ENCODE results near the gene PIEZO1.
A peak's percentile ranks its signal among the peaks of the same experiment; 100 is the strongest.

PIEZO1 gene

GRCh38 chr16:88699180-88699579 lies 85.8 kb downstream of the PIEZO1 start:
- no peak for DNase-seq

DNA sequence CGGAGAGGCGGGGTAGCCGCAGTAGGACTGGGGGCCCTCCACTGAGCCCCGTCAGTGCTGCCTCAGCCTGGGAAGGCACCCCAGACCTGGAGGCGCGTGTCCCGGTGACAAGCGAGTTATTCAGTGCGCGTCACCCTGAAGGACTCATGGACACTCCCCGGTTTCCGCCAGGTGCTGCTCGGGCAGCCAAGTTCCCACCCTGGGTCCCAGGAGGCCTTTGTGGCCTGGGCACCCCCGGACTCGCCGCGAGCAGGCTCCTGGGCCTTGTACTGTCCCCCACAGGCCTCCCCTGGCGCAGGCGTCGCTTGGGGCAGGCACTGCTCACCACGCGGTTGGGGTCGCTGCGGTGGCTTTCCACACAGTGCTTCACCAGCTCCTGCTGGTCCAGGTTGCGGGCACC lies 86.4 kb downstream of the PIEZO1 start:
- no peak for DNase-seq

GRCh38 chr16:88697831-88698615 lies 87.0 kb downstream of the PIEZO1 start:
- no peak for DNase-seq

- no peak for DNase-seq
Observed at GRCh38 chr16:88697116-88697830, 87.7 kb downstream of the PIEZO1 start.

DNA sequence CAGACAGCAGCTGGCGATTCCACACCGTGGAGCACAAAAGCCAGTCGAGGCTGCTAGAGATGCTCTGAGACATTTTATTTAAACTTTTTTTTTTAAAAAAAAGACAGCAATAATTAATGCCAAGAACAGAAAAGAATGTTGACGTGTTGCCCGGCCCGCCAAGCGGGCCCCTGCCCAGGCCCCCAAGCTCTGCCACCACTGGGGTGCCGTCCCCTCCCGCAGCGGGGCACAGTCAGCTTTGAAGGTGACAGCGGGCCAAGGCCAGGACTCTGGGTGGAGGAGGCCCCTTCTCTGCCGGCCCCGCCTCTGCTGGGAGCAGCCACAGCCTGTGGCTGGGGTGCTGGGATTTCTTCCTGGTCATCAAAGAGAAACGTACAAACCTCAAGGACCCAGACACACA lies 88.6 kb downstream of the PIEZO1 start:
- DNase-seq = no peak

DNA sequence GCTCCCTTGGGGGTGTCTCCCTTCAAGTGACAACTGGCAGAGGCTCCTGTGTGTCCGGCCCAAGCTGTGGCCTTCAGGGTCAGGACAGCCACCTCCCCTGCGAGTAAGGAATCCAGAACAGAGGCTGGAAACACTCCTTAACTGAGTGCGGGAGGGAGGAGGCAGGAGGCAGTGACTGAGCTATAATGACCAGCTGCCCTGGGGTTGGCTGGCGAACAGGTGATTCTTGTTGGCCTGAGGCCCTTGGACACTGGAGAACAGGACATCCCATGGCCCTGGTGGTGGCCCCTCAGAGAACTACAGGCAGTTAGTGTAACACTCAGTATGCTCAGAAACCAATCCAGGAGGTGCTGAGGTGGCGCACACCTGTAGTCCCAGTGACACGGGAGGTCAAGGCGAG lies 89.3 kb downstream of the PIEZO1 start:
- no peak for DNase-seq

DNA sequence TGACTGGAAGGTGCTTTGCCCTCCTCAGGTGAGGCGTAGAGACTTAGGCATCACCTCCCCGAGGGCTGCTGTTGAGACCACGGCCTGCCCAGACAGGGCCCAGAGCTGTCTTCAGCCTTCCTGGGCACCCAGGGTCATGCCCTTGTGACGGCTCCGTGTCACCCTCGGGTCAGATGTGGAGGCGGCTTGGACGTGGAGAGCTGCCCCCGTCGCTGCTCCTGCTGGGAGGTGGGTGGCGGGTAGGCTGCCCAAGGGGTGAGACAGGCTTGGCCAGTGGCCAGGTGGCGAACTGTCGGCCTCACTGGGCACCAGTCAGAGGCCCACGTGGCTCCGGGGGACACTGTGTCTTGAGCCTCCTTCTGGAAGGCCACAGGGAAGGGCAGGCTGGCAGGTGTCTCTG lies 89.8 kb downstream of the PIEZO1 start:
- no peak for DNase-seq

GRCh38 chr16:88694221-88695087 lies 90.6 kb downstream of the PIEZO1 start:
- DNase-seq = no peak

- no peak for DNase-seq
Observed at GRCh38 chr16:88693420-88694177, 91.4 kb downstream of the PIEZO1 start.

DNA sequence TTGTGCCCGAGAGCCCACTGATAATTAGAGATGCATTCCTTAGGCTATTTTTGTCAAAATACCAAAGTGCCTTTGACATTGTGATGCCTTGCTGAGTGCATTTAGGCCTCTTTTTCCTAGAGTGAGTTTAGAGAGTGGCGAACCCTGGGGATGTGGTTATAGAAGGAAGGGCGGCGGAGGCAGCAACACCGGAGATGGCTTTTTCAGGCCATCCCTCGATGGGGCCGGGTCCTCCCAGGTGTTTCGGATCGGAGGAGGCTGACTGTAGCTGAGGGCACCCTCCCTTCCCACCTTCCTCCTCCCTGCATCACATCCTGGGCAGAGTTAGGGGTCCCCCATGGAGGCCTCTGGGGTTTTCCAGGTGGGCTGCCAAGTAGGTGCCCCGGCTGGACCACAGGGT lies 92.2 kb downstream of the PIEZO1 start:
- no peak for DNase-seq

- DNase-seq = no peak
Observed at GRCh38 chr16:88691924-88692560, 93.0 kb downstream of the PIEZO1 start.

- DNase-seq = no peak
Observed at GRCh38 chr16:88691129-88691813, 93.7 kb downstream of the PIEZO1 start.

DNA sequence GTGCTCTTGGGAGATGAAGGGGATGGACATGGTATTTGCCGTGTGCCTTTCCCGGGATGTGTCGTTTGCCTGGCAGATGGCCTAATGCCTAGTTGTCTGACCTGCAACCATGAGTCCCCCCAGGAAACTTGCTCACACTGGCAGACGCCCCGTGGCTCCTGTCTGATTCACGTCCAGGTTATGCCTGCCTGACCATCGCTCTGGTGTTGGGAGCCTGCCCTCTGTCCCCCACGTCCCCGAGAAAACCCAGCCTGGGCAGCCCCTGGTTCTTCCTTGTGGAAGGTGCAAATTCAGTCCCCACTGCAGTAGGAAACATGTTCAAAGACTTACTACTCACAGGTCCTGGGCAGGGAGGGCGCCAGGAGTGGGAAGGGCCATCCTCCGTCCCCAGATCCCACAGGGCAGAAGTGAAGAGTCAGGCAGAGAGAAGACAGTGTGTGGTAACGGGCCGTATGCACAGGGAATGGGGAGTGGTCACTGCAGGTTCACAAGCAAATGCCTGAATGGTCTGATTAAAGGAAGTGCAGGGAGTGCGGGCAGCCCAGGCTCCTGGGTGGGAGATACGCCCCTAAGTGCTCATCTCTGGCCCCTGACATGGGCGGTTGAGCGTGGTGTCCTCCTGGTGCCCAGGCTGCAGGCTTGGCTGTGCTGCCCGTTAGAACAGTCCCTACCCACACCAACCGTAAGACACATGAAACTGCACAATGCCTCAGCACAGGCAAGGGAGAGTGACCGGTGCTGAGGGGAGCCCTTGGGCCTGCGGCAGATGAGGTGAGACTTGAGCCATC lies 94.5 kb downstream of the PIEZO1 start:
- DNase-seq = no peak

GRCh38 chr16:88688013-88688778 lies 96.8 kb downstream of the PIEZO1 start:
- peak; percentile 90 for DNase-seq

DNA sequence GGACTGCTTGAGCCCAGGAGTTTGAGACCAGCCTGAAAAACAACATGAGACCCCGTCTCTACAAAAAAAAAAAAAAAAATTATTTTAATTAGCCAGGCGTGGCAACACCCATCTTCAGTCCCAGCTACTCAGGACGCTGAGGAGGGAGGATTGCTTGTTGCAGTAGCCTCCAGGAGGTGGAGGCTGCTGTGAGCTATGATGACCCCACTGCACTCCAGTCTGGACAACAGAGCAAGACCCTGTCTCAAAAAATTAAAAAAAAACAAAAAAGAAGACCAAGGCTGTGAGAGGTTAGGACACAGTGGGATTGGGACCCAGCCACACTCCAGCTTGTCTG lies 97.4 kb downstream of the PIEZO1 start:
- DNase-seq = peak; percentile 22

DNA sequence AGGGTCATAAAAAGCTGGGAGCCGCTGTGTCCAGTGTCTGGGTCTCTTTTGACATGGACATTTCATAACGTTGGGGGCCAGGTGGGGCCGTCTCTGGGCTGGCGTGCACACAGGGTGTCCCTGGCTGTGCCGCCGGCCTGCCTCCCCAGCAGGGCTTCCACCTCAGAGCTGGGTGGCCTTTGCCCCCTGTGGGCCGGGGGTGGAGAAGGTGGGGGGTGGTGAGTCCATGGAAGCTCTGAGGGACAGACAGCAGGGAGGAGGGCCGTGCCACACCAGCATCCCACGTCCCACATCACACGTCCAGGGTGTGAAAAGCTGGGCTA lies 97.8 kb downstream of the PIEZO1 start:
- DNase-seq = no peak

DNA sequence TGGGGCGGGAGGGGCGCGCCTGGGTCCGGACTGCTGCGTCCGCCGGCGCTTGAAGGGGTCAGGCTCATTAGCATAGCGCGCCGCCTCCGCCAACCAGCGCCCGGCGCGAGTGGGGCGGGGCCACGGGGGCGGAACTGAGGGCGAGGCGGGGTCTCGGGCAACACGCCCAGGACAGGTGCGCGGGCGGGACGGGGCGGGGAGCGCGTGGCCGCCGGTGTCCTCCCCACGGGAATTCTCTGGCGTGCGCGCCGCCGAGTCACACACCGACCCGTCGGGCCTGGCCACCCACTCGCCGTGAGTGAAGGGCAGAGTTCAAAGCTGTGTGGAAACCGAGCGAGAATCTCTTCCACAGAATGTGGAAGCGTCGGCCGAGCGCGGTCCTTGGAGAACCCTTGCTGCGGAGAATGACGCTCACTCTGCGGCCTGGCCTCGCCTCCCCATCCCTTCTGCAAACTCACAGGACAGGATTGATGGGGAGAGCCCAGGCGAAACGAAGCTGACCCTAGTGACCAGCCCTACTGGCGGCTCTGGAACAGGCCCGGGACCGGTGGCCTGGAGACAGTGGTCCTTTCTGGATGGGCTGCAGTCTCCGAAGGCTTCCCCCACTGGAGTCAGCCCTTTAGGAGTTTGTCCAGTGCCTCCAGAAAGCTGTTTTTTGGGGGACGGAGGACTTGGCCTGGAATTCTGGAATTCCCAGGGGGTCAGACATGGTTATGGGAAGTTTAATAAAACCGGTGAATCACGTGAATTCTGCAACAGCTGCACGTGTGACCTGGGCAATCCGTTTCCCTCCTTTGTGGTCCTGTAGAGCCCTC lies 98.4 kb downstream of the PIEZO1 start, which contains the start of gene SNAI3:
Gene SNAI3, minus strand, starts transcription at position 69 of the 815 bp plus-strand sequence. CDS start 101 bp downstream, outside the sequence.
- peak; percentile 81 for DNase-seq

GRCh38 chr16:88686062-88686438 lies 99.0 kb downstream of the PIEZO1 start:
- DNase-seq = peak; percentile 59
